Measurements from ENCODE around the gene KRT76.

DNA sequence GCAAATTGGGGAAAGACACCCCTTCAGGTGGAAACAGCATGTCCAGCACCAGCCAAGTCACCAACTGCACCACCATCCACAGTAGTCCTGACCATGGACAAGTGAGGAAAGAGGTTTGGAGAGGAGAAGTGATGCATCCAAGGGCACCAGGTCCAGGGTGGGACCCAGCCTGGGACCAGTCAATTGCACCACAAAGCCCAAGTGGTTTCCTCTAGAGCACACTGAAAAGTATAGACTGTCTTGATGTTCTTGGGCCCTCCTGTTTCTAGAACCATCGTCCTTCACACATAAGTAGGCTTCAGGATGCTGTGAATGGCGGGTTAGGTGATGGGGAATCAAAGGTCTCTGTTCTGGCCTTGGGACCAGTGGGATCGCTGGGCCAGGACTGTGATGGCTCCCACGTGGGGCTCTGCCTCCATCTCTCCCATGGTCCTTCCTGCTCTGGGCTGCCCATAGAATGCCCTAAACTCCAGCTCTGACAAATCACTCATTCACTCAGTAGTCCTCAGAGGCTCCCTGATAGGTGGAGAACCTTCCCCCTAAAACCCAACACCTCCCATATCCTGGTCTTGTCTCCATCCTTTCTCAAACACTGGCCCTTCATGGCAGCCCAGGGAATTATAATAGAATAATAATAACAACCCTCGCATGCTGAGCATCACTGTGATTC lies 47.7 kb upstream of the KRT76 start:
- no peak for TF ChIP-seq POLR2A (IDR thresholded peaks at IDR 0.05; ENCODE audit: low read depth)
- TF ChIP-seq, protein P1, sequence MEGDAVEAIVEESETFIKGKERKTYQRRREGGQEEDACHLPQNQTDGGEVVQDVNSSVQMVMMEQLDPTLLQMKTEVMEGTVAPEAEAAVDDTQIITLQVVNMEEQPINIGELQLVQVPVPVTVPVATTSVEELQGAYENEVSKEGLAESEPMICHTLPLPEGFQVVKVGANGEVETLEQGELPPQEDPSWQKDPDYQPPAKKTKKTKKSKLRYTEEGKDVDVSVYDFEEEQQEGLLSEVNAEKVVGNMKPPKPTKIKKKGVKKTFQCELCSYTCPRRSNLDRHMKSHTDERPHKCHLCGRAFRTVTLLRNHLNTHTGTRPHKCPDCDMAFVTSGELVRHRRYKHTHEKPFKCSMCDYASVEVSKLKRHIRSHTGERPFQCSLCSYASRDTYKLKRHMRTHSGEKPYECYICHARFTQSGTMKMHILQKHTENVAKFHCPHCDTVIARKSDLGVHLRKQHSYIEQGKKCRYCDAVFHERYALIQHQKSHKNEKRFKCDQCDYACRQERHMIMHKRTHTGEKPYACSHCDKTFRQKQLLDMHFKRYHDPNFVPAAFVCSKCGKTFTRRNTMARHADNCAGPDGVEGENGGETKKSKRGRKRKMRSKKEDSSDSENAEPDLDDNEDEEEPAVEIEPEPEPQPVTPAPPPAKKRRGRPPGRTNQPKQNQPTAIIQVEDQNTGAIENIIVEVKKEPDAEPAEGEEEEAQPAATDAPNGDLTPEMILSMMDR (IDR thresholded peaks at IDR 0.05), result no peak

Data from esophagus muscularis mucosa (tissue), 3 donors.